Left ventricle myocardium inferior (tissue), 1 donor: ENCODE data around the gene TPH2. TPM values are rescaled to one million over a fixed set of nuclear protein-coding genes. Genes with fewer than 3 reads are reported as not detected.

Source experiments
- DNase-seq: peaks from one replicate; pipeline ENCODE4 v3.0.0-alpha.2; 2020
- H3K27ac ChIP-seq: fragments of 200-600 bp; replicated peaks from 2 replicates; pipeline ENCODE4 v1.8.0; 2021
- H3K27me3 ChIP-seq: fragments of 200-600 bp; 2 replicates; pipeline ENCODE4 v1.8.0; 2021; ENCODE audit warnings: low read depth
- H3K36me3 ChIP-seq: fragments of 200-600 bp; 2 replicates; pipeline ENCODE4 v1.8.0; 2021
- H3K4me1 ChIP-seq: fragments of 200-600 bp; 2 replicates; pipeline ENCODE4 v1.8.0; 2021
- H3K4me3 ChIP-seq: fragments of 200-600 bp; 2 replicates; pipeline ENCODE4 v1.8.0; 2021; ENCODE audit warnings: mild to moderate bottlenecking, moderate library complexity
- H3K9me3 ChIP-seq: fragments of 200-600 bp; replicated peaks from 2 replicates; pipeline ENCODE4 v1.8.0; 2021
- intact Hi-C: fragments of 100-400 bp; cut with micrococcal nuclease; formaldehyde crosslinking; loops from one replicate; pipeline ENCODE4 v1.11.0; 2022
- total RNA-seq: library from RNA; stranded (reverse); fragmentation: NEBNext Ultra II Directional; extraction: Animal tissue kit (Norgen Biotek cat#: 25700); gene quantifications from one replicate; pipeline ENCODE4 v1.2.1, GENCODE V29; 2021
- TF ChIP-seq, protein P1 (sequence below): fragments of 200-600 bp; IDR thresholded peaks from 2 replicates; pipeline ENCODE4 v1.8.0; 2021; ENCODE audit warnings: antibody characterized with exemption, mild to moderate bottlenecking, borderline replicate concordance
- donor health status: DM: no; HTN: yes; CAD: no; lungs with severe emphysema.

The TPH2 gene
- total RNA-seq, 1 donor from 2014 or later, result not detected

GRCh38 chr12:71950404-71950803, 11.8 kb downstream of the TPH2 start:
- intact Hi-C loops, result no loop called here

GRCh38 chr12:71950819-71951218, 12.2 kb downstream of the TPH2 start:
- intact Hi-C loops, result no loop called here
- H3K27me3 ChIP-seq, result peaks cover 30% of the 10 kb centered on the region

More at GRCh38 chr12:71950404-71950803, 11.8 kb downstream of the TPH2 start:
- H3K36me3 ChIP-seq, result no peaks in the 10 kb centered on the region
- no peak for DNase-seq
- H3K4me3 ChIP-seq, result no peak overlapping the region
- no peaks in the 10 kb centered on the region for H3K9me3 ChIP-seq
- H3K27ac ChIP-seq, result no peak overlapping the region
- no peaks in the 10 kb centered on the region for H3K4me1 ChIP-seq
- H3K27me3 ChIP-seq, result peaks cover 32% of the 10 kb centered on the region
- TF ChIP-seq, protein P1, sequence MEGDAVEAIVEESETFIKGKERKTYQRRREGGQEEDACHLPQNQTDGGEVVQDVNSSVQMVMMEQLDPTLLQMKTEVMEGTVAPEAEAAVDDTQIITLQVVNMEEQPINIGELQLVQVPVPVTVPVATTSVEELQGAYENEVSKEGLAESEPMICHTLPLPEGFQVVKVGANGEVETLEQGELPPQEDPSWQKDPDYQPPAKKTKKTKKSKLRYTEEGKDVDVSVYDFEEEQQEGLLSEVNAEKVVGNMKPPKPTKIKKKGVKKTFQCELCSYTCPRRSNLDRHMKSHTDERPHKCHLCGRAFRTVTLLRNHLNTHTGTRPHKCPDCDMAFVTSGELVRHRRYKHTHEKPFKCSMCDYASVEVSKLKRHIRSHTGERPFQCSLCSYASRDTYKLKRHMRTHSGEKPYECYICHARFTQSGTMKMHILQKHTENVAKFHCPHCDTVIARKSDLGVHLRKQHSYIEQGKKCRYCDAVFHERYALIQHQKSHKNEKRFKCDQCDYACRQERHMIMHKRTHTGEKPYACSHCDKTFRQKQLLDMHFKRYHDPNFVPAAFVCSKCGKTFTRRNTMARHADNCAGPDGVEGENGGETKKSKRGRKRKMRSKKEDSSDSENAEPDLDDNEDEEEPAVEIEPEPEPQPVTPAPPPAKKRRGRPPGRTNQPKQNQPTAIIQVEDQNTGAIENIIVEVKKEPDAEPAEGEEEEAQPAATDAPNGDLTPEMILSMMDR, result no peak

GRCh38 chr12:71954083-71954778, 15.6 kb downstream of the TPH2 start:
- H3K4me1 ChIP-seq, result no peaks in the 10 kb centered on the region
- no peaks in the 10 kb centered on the region for H3K9me3 ChIP-seq
- TF ChIP-seq, protein P1, result no peak
- peaks cover 13% of the 10 kb centered on the region for H3K27me3 ChIP-seq
- H3K27ac ChIP-seq, result no peak overlapping the region
- H3K4me3 ChIP-seq, result no peak overlapping the region
- H3K36me3 ChIP-seq, result no peaks in the 10 kb centered on the region
- DNase-seq, result no peak
- intact Hi-C loops, result no loop called here

More at GRCh38 chr12:71950819-71951218, 12.2 kb downstream of the TPH2 start:
- no peak overlapping the region for H3K4me3 ChIP-seq
- no peaks in the 10 kb centered on the region for H3K4me1 ChIP-seq
- H3K36me3 ChIP-seq, result no peaks in the 10 kb centered on the region
- TF ChIP-seq, protein P1, result no peak
- H3K27ac ChIP-seq, result no peak overlapping the region
- H3K9me3 ChIP-seq, result no peaks in the 10 kb centered on the region
- DNase-seq, result no peak

- H3K27me3 ChIP-seq, result peaks cover 13% of the 10 kb centered on the region
- TF ChIP-seq, protein P1, result no peak
- intact Hi-C loops, result no loop called here
These were observed 16.2 kb downstream of the TPH2 start for GRCh38 chr12:71954861-71955260.

DNA sequence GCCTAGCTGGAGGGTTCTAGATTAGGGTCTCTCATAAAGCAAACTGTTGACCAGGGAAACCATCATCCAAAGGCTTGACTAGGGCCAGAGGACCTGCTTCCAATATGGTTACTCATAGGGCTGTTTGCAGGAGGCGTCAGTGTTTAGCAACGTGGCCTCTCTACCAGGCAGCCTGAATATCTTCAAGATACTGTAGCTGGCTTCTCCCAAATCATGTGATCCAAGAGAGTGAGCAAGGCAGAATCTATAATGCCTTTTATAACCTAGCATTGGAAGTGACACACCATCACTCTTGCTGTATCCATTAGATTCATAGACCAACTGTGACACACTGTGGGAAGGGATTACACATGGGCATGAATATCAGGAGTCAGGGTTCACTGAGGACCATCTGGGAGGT, 17.3 kb downstream of the TPH2 start:
- Histone ChIP-seq H3K4me1 (no peaks in the 10 kb centered on the region), H3K27ac (no peak overlapping the region), H3K36me3 (no peaks in the 10 kb centered on the region), H3K27me3 (peaks cover 16% of the 10 kb centered on the region), H3K4me3 (no peak overlapping the region), H3K9me3 (no peaks in the 10 kb centered on the region)
- TF ChIP-seq, protein P1, result no peak
- intact Hi-C loops, result no loop called here
- no peak for DNase-seq

More at GRCh38 chr12:71954861-71955260, 16.2 kb downstream of the TPH2 start:
- DNase-seq, result no peak
- Histone ChIP-seq H3K27ac (no peak overlapping the region), H3K4me3 (no peak overlapping the region), H3K9me3 (no peaks in the 10 kb centered on the region), H3K36me3 (no peaks in the 10 kb centered on the region), H3K4me1 (no peaks in the 10 kb centered on the region)
